ENCODE measurements around the gene GBX1.

DNA sequence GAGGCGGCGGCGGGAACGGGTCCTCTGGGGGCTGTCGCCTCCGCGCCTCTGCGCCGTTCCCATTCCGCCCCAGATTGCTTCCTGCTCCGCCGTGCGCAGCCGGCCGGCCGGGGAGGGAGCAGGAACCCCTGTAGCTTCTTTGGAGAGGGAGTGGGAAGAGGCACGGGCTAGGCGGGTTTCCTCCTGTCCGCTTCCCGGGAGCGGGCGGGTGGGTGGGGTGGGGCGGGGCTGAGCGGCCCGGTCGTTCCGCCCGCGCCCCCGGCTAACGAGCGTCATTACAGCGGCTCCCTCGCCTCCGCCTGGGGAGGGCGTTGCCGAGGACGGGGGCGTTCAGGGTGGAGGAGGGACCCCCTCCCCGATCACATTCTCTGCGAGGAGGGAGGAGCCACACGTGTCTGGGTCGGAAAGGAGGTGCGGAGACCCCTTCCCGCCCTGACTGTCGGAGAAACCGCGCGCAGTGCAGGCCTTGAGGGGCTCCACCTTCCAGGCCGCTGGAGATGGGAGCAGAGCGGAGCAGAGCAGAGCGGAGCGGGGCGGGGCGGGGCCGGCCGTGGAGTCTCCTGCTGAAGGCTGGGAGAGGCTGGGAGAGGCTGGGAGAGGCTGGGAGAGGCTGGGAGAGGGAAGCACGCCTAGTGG, 41.5 kb downstream of the GBX1 start:
- TF ChIP-seq CTCF (IDR thresholded peaks at IDR 0.05) (no peak; the same call in 1 of the 2 replicates), ZFX (IDR thresholded peaks at IDR 0.05; ENCODE audit: borderline replicate concordance) (no peak)
